DMS53 treated with DMSO at 0.1 percent for 48 hours (cell line): ENCODE results near the gene MLLT10.

Source experiments
- DNase-seq: peaks from one replicate; lab custom pipeline; 2025; ENCODE audit not compliant: unreplicated experiment; lab: John Stamatoyannopoulos, UW

Gene MLLT10

GRCh38 chr10:21501091-21501490, 32.9 kb upstream of the MLLT10 start:
- no peak for DNase-seq

GRCh38 chr10:21501731-21502347, 32.2 kb upstream of the MLLT10 start:
- DNase-seq: no peak

- DNase-seq: no peak
Observed at GRCh38 chr10:21502348-21502740, 31.7 kb upstream of the MLLT10 start.

GRCh38 chr10:21503542-21503941, 30.5 kb upstream of the MLLT10 start:
- no peak for DNase-seq

GRCh38 chr10:21505711-21506278, 28.2 kb upstream of the MLLT10 start:
- no peak for DNase-seq

- no peak for DNase-seq
Observed at GRCh38 chr10:21506351-21506750, 27.7 kb upstream of the MLLT10 start.

- DNase-seq: no peak
Observed at GRCh38 chr10:21507150-21507549, 26.9 kb upstream of the MLLT10 start.

GRCh38 chr10:21508706-21509331, 25.2 kb upstream of the MLLT10 start:
- no peak for DNase-seq

GRCh38 chr10:21509341-21510240, 24.4 kb upstream of the MLLT10 start:
- DNase-seq: no peak

- DNase-seq: no peak
Observed at GRCh38 chr10:21510241-21511094, 23.6 kb upstream of the MLLT10 start.

- no peak for DNase-seq
Observed at GRCh38 chr10:21511095-21511570, 22.9 kb upstream of the MLLT10 start.

GRCh38 chr10:21511946-21512572, 22.0 kb upstream of the MLLT10 start:
- no peak for DNase-seq

GRCh38 chr10:21512573-21513404, 21.2 kb upstream of the MLLT10 start:
- no peak for DNase-seq

- DNase-seq: no peak
Observed at GRCh38 chr10:21513405-21513788, 20.6 kb upstream of the MLLT10 start.

- DNase-seq: no peak
Observed at GRCh38 chr10:21514129-21514817, 19.8 kb upstream of the MLLT10 start.

- no peak for DNase-seq
Observed at GRCh38 chr10:21514818-21515351, 19.1 kb upstream of the MLLT10 start.

GRCh38 chr10:21515361-21516241, 18.4 kb upstream of the MLLT10 start:
- no peak for DNase-seq
